WTC11 (cell line): ENCODE measurements around the gene YBX3. TPM values are rescaled to one million over a fixed set of nuclear protein-coding genes. Genes with fewer than 3 reads are reported as not detected.

ENCODE experiments used
- ATAC-seq: fragments of 200-7000 bp; cut with Tn5 transposase; 2 replicates; pipeline ENCODE4 v1.10.0; 2021; ENCODE audit warnings: mild to moderate bottlenecking, moderate library complexity
- CTCF ChIA-PET: fragments of 300-600 bp; sonication (Branson Sonifier 250); formaldehyde crosslinking; loops from one replicate; lab custom pipeline; 2021; ENCODE audit warnings: antibody characterized with exemption; lab: Charles Lee
- POLR2A ChIA-PET: fragments of 350-600 bp; sonication (Branson Sonifier 250); formaldehyde crosslinking; loops from one replicate; lab custom pipeline; 2021; ENCODE audit warnings: antibody characterized with exemption; lab: Charles Lee
- DNase-seq: peaks from one replicate; pipeline ENCODE4 v3.0.0; 2021; ENCODE audit warnings: low spot score
- H3K27ac Mint-ChIP-seq: 2 replicates; pipeline ENCODE4 v1.8.0; 2021; ENCODE audit warnings: mixed read lengths
- H3K27me3 Mint-ChIP-seq: 2 replicates; pipeline ENCODE4 v1.8.0; 2021; ENCODE audit warnings: low read depth, mild to moderate bottlenecking, moderate library complexity, mixed read lengths
- H3K36me3 Mint-ChIP-seq: 2 replicates; pipeline ENCODE4 v1.8.0; 2021; ENCODE audit warnings: mixed read lengths
- H3K4me1 Mint-ChIP-seq: 2 replicates; pipeline ENCODE4 v1.8.0; 2022; ENCODE audit warnings: mixed read lengths
- H3K4me3 Mint-ChIP-seq: 2 replicates; pipeline ENCODE4 v1.8.0; 2021; ENCODE audit warnings: mild to moderate bottlenecking, moderate library complexity, mixed read lengths
- H3K9me3 Mint-ChIP-seq: 2 replicates; pipeline ENCODE4 v1.8.0; 2021; ENCODE audit warnings: mixed read lengths
- AR ChIP-seq: fragments of 250-450 bp; sonication (Bioruptor Pico); IDR thresholded peaks from 2 replicates; pipeline ENCODE4 v1.9.0; 2021; ENCODE audit warnings: mild to moderate bottlenecking
- ATF1 ChIP-seq: sonication (generic); formaldehyde crosslinking; IDR thresholded peaks from 2 replicates; pipeline ENCODE4 v1.8.1; 2023; ENCODE audit warnings: mild to moderate bottlenecking, moderate library complexity, missing genetic modification reagents
- ATF6 ChIP-seq: sonication (generic); formaldehyde crosslinking; IDR thresholded peaks from 2 replicates; pipeline ENCODE4 v1.8.1; 2023; ENCODE audit warnings: mild to moderate bottlenecking, missing genetic modification reagents
- ERG ChIP-seq: fragments of 250-450 bp; sonication (Bioruptor Pico); IDR thresholded peaks from 2 replicates; pipeline ENCODE4 v1.8.0; 2021; ENCODE audit warnings: mild to moderate bottlenecking
- FOXJ3 ChIP-seq: sonication (generic); formaldehyde crosslinking; IDR thresholded peaks from 2 replicates; pipeline ENCODE4 v1.9.0; 2021; ENCODE audit warnings: missing genetic modification reagents, mild to moderate bottlenecking, borderline replicate concordance
- GABPB1 ChIP-seq: sonication (generic); formaldehyde crosslinking; IDR thresholded peaks from 2 replicates; pipeline ENCODE4 v1.8.1; 2023; ENCODE audit warnings: mild to moderate bottlenecking, missing genetic modification reagents
- JUN ChIP-seq: sonication (generic); formaldehyde crosslinking; IDR thresholded peaks from 2 replicates; pipeline ENCODE4 v1.8.0; 2023; ENCODE audit warnings: mild to moderate bottlenecking, missing genetic modification reagents
- NR2C2 ChIP-seq: sonication (generic); formaldehyde crosslinking; IDR thresholded peaks from 2 replicates; pipeline ENCODE4 v1.8.0; 2022; ENCODE audit warnings: mild to moderate bottlenecking, missing genetic modification reagents
- PRDM15 ChIP-seq: sonication (generic); formaldehyde crosslinking; IDR thresholded peaks from 2 replicates; pipeline ENCODE4 v1.8.0; 2022; ENCODE audit warnings: missing genetic modification reagents
- RORB ChIP-seq: fragments of 250-450 bp; sonication (Bioruptor Pico); IDR thresholded peaks from 2 replicates; pipeline ENCODE4 v1.9.0; 2021; ENCODE audit warnings: mild to moderate bottlenecking
- TEAD1 ChIP-seq: sonication (generic); formaldehyde crosslinking; IDR thresholded peaks from 2 replicates; pipeline ENCODE4 v1.8.0; 2022; ENCODE audit warnings: mild to moderate bottlenecking, missing genetic modification reagents
- TEAD4 ChIP-seq: sonication (generic); formaldehyde crosslinking; IDR thresholded peaks from 2 replicates; pipeline ENCODE4 v1.8.0; 2022; ENCODE audit warnings: mild to moderate bottlenecking, missing genetic modification reagents
- ZNF232 ChIP-seq: sonication (generic); formaldehyde crosslinking; IDR thresholded peaks from 2 replicates; pipeline ENCODE4 v1.8.0; 2022; ENCODE audit warnings: mild to moderate bottlenecking, missing genetic modification reagents
- ZNF423 ChIP-seq: fragments of 250-450 bp; sonication (Bioruptor Pico); IDR thresholded peaks from 2 replicates; pipeline ENCODE4 v2.1.2; 2022; ENCODE audit warnings: mild to moderate bottlenecking, moderate library complexity
- total RNA-seq: library from RNA; stranded (reverse); gene quantifications from 3 replicates; pipeline ENCODE4 v1.2.3, GENCODE V29; 2021
- TF ChIP-seq, protein P1 (sequence below): sonication (generic); formaldehyde crosslinking; IDR thresholded peaks from 2 replicates; pipeline ENCODE4 v1.8.1; 2022; ENCODE audit warnings: missing genetic modification reagents, borderline replicate concordance
- TF ChIP-seq, protein P2 (sequence below): fragments of 250-450 bp; sonication (Bioruptor Pico); IDR thresholded peaks from 2 replicates; pipeline ENCODE4 v1.9.0; 2021; ENCODE audit warnings: moderate library complexity, mild to moderate bottlenecking, inconsistent platforms, borderline replicate concordance
- TF ChIP-seq, protein P3 (sequence below): sonication (generic); formaldehyde crosslinking; IDR thresholded peaks from 2 replicates; pipeline ENCODE4 v1.8.1; 2022; ENCODE audit warnings: low read depth, mild to moderate bottlenecking, moderate library complexity, missing genetic modification reagents, borderline replicate concordance
- TF ChIP-seq, protein P4 (sequence below): sonication (generic); formaldehyde crosslinking; IDR thresholded peaks from 2 replicates; pipeline ENCODE4 v1.8.1; 2023; ENCODE audit warnings: mild to moderate bottlenecking, missing genetic modification reagents

YBX3 gene
- total RNA-seq, 1 experiment from 2014 or later, result 396 TPM

DNA sequence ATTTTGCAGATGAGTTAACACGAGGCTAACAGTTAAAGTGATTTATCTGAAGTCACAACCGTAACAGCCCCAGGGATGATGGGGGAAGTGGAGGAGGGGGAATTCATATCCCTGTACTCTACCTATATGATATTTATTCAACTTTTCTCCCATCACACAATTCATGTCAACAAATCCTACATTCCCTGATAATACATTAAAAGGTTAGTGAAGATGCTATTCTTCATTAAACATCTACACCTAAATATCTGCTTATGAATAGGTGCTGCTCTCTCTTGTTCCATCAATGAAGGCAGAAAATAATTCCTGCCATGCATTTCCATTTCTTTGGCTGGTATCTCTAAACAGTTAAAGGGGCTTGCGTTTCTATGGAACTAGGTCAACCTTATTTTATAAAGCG, 6.8 kb downstream of the YBX3 start:
- CTCF ChIA-PET, result no interaction called here
- no peaks in the 10 kb centered on the region for H3K9me3 Mint-ChIP-seq
- TF ChIP-seq ATF1, result no peak
- TF ChIP-seq, all 79 proteins: peak for 0
- DNase-seq (no peak), ATAC-seq (no peak)
- peaks cover 51% of the 10 kb centered on the region for H3K4me1 Mint-ChIP-seq
- H3K27ac Mint-ChIP-seq, result peak overlapping the region; percentile 71
- H3K27me3 Mint-ChIP-seq, result no peaks in the 10 kb centered on the region
- H3K36me3 Mint-ChIP-seq, result peaks cover 48% of the 10 kb centered on the region
- POLR2A ChIA-PET, result no interaction called here
- H3K4me3 Mint-ChIP-seq, result no peak overlapping the region

GRCh38 chr12:10715491-10715890, 7.6 kb downstream of the YBX3 start:
- POLR2A ChIA-PET, result no interaction called here
- Mint-ChIP-seq H3K27me3 (no peaks in the 10 kb centered on the region), H3K36me3 (peaks cover 50% of the 10 kb centered on the region), H3K27ac (peak overlapping the region; percentile 1; the same call in 1 of the 2 replicates), H3K9me3 (no peaks in the 10 kb centered on the region), H3K4me1 (peaks cover 43% of the 10 kb centered on the region), H3K4me3 (no peak overlapping the region)
- DNase-seq (no peak), ATAC-seq (no peak)
- TF ChIP-seq TEAD1 (CRISPR knock-in tag) (no peak), TEAD4 (CRISPR knock-in tag) (no peak)
- TF ChIP-seq, protein P1, sequence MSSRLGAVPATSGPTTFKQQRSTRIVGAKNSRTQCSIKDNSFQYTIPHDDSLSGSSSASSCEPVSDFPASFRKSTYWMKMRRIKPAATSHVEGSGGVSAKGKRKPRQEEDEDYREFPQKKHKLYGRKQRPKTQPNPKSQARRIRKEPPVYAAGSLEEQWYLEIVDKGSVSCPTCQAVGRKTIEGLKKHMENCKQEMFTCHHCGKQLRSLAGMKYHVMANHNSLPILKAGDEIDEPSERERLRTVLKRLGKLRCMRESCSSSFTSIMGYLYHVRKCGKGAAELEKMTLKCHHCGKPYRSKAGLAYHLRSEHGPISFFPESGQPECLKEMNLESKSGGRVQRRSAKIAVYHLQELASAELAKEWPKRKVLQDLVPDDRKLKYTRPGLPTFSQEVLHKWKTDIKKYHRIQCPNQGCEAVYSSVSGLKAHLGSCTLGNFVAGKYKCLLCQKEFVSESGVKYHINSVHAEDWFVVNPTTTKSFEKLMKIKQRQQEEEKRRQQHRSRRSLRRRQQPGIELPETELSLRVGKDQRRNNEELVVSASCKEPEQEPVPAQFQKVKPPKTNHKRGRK, result no peak
- CTCF ChIA-PET, result no interaction called here

DNA sequence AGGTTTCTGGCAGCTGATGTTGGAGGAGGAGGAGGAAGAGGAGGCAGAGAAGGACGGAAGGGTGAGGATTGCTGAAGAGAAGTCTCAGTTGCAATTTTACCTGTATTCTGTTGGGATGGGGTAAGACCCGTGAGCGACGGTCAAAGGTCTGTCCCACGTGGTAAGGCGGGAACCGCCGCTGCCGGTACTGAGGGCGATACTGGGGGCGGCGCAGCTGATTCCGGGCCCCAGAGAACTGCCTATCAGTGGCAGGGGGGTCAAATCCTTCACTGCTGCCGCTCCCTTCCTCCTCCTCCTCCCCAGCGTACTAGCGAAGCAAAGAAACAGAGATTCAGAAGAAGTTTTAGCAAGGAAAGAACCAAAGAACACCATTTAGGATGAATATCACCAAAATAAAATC, 13.3 kb downstream of the YBX3 start:
- no peaks in the 10 kb centered on the region for H3K9me3 Mint-ChIP-seq
- TF ChIP-seq, protein P2, sequence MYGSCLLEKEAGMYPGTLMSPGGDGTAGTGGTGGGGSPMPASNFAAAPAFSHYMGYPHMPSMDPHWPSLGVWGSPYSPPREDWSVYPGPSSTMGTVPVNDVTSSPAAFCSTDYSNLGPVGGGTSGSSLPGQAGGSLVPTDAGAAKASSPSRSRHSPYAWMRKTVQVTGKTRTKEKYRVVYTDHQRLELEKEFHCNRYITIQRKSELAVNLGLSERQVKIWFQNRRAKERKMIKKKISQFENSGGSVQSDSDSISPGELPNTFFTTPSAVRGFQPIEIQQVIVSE, result no peak
- TF ChIP-seq, protein P3, sequence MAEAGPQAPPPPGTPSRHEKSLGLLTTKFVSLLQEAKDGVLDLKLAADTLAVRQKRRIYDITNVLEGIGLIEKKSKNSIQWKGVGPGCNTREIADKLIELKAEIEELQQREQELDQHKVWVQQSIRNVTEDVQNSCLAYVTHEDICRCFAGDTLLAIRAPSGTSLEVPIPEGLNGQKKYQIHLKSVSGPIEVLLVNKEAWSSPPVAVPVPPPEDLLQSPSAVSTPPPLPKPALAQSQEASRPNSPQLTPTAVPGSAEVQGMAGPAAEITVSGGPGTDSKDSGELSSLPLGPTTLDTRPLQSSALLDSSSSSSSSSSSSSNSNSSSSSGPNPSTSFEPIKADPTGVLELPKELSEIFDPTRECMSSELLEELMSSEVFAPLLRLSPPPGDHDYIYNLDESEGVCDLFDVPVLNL, result no peak
- TF ChIP-seq PRDM15 (CRISPR knock-in tag), result no peak
- TF ChIP-seq ZNF423 (CRISPR knock-in tag), result no peak
- TF ChIP-seq AR (CRISPR knock-in tag), result no peak
- no peak for TF ChIP-seq ZNF232 (CRISPR knock-in tag)
- no peak for TF ChIP-seq ATF6 (CRISPR knock-in tag)
- no peak for TF ChIP-seq FOXJ3 (CRISPR knock-in tag)
- no peak for TF ChIP-seq ERG (CRISPR knock-in tag)
- no peak for TF ChIP-seq RORB (CRISPR knock-in tag)
- TF ChIP-seq JUN (CRISPR knock-in tag), result no peak
- no peak for TF ChIP-seq TEAD1 (CRISPR knock-in tag)
- TF ChIP-seq GABPB1 (CRISPR knock-in tag), result no peak
- TF ChIP-seq NR2C2 (CRISPR knock-in tag), result no peak
- TF ChIP-seq, protein P4, sequence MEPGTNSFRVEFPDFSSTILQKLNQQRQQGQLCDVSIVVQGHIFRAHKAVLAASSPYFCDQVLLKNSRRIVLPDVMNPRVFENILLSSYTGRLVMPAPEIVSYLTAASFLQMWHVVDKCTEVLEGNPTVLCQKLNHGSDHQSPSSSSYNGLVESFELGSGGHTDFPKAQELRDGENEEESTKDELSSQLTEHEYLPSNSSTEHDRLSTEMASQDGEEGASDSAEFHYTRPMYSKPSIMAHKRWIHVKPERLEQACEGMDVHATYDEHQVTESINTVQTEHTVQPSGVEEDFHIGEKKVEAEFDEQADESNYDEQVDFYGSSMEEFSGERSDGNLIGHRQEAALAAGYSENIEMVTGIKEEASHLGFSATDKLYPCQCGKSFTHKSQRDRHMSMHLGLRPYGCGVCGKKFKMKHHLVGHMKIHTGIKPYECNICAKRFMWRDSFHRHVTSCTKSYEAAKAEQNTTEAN (CRISPR knock-in tag), result no peak
- TF ChIP-seq, all 79 proteins: peak for 0
- H3K27me3 Mint-ChIP-seq, result no peaks in the 10 kb centered on the region
- ATAC-seq (no peak), DNase-seq (no peak)
- ChIA-PET POLR2A (no interaction called here), CTCF (no interaction called here)
- H3K36me3 Mint-ChIP-seq, result peaks cover 75% of the 10 kb centered on the region
- peak overlapping the region; percentile 62; the same call in 1 of the 2 replicates for H3K27ac Mint-ChIP-seq
- H3K4me1 Mint-ChIP-seq, result no peaks in the 10 kb centered on the region
- H3K4me3 Mint-ChIP-seq, result no peak overlapping the region
